HEK293 (cell line): ENCODE measurements around the gene ISOC2.

ENCODE experiments used
- EGR2 ChIP-seq: fragments of 450-650 bp; formaldehyde crosslinking; IDR thresholded peaks from 2 replicates; pipeline ENCODE4 v1.5.1; 2016; ENCODE audit warnings: low read depth, missing biosample characterization, missing genetic modification characterization
- ELK4 ChIP-seq: IDR thresholded peaks from 2 replicates; pipeline ENCODE4 v1.6.1; 2011; ENCODE audit warnings: mild to moderate bottlenecking, low read depth, low read length, borderline replicate concordance
- INSM2 ChIP-seq: fragments of 450-650 bp; formaldehyde crosslinking; IDR thresholded peaks from 2 replicates; pipeline ENCODE4 v1.5.1; 2016; ENCODE audit warnings: missing biosample characterization, missing genetic modification characterization
- KLF17 ChIP-seq: fragments of 450-650 bp; formaldehyde crosslinking; IDR thresholded peaks from 2 replicates; pipeline ENCODE4 v1.5.1; 2016; ENCODE audit warnings: missing biosample characterization, missing genetic modification characterization
- KLF7 ChIP-seq: fragments of 450-650 bp; formaldehyde crosslinking; IDR thresholded peaks from 2 replicates; pipeline ENCODE4 v1.5.1; 2016; ENCODE audit warnings: missing biosample characterization, missing genetic modification characterization, borderline replicate concordance
- PBX3 ChIP-seq: sonication (generic); formaldehyde crosslinking; IDR thresholded peaks from 2 replicates; pipeline ENCODE4 v1.8.1; 2022; ENCODE audit warnings: mild to moderate bottlenecking, moderate library complexity, missing genetic modification reagents
- PRDM10 ChIP-seq: fragments of 450-650 bp; formaldehyde crosslinking; IDR thresholded peaks from 2 replicates; pipeline ENCODE4 v1.5.1; 2016; ENCODE audit warnings: missing biosample characterization, missing genetic modification characterization
- SALL2 ChIP-seq: fragments of 450-650 bp; formaldehyde crosslinking; IDR thresholded peaks from 2 replicates; pipeline ENCODE4 v1.5.0; 2017; ENCODE audit warnings: missing biosample characterization, mild to moderate bottlenecking, missing genetic modification characterization, borderline replicate concordance
- ZBTB11 ChIP-seq: fragments of 450-650 bp; formaldehyde crosslinking; conservative IDR thresholded peaks from 2 replicates; pipeline ENCODE4 v1.5.1; 2016; ENCODE audit warnings: low read depth, missing biosample characterization, missing genetic modification characterization
- ZBTB8A ChIP-seq: fragments of 450-650 bp; formaldehyde crosslinking; IDR thresholded peaks from 2 replicates; pipeline ENCODE4 v1.5.1; 2016; ENCODE audit warnings: missing biosample characterization, missing genetic modification characterization
- ZEB2 ChIP-seq: fragments of 450-650 bp; formaldehyde crosslinking; IDR thresholded peaks from 2 replicates; pipeline ENCODE4 v1.5.1; 2016; ENCODE audit warnings: missing biosample characterization, missing genetic modification characterization
- ZFP69B ChIP-seq: fragments of 450-650 bp; formaldehyde crosslinking; IDR thresholded peaks from 2 replicates; pipeline ENCODE4 v1.5.1; 2016; ENCODE audit warnings: missing biosample characterization, missing genetic modification characterization
- ZNF398 ChIP-seq: fragments of 450-650 bp; formaldehyde crosslinking; IDR thresholded peaks from 2 replicates; pipeline ENCODE4 v1.5.1; 2017; ENCODE audit warnings: missing biosample characterization, missing genetic modification characterization
- ZNF629 ChIP-seq: fragments of 450-650 bp; formaldehyde crosslinking; IDR thresholded peaks from 2 replicates; pipeline ENCODE4 v1.5.1; 2017; ENCODE audit warnings: missing biosample characterization, missing genetic modification characterization
- ZNF660 ChIP-seq: fragments of 450-650 bp; IDR thresholded peaks from 2 replicates; pipeline ENCODE4 v1.5.1; 2018; ENCODE audit warnings: missing biosample characterization, mild to moderate bottlenecking, missing genetic modification characterization
- ZNF692 ChIP-seq: fragments of 450-650 bp; formaldehyde crosslinking; IDR thresholded peaks from 2 replicates; pipeline ENCODE4 v1.5.1; 2016; ENCODE audit warnings: missing biosample characterization, missing genetic modification characterization
- ZNF830 ChIP-seq: fragments of 450-650 bp; IDR thresholded peaks from 2 replicates; pipeline ENCODE4 v1.5.0; 2018; ENCODE audit warnings: missing biosample characterization, missing genetic modification characterization, low read depth, mild to moderate bottlenecking, moderate library complexity
- ZSCAN30 ChIP-seq: fragments of 450-650 bp; IDR thresholded peaks from 2 replicates; pipeline ENCODE4 v1.5.1; 2018; ENCODE audit warnings: missing biosample characterization, mild to moderate bottlenecking, missing genetic modification characterization, moderate library complexity
- ZSCAN5A ChIP-seq: fragments of 450-650 bp; formaldehyde crosslinking; IDR thresholded peaks from 2 replicates; pipeline ENCODE4 v1.5.1; 2016; ENCODE audit warnings: missing biosample characterization, missing genetic modification characterization

Gene ISOC2

GRCh38 chr19:55407800-55408532, 53.5 kb downstream of the ISOC2 start (continued):
- peak; percentile 83 for TF ChIP-seq INSM2 (tag by site-specific recombination)
- peak; percentile 75 for TF ChIP-seq PRDM10 (tag by site-specific recombination)
- TF ChIP-seq ZNF629 (tag by site-specific recombination), result peak; percentile 98
- peak; percentile 93 for TF ChIP-seq PBX3 (CRISPR knock-in tag)
- TF ChIP-seq KLF17 (tag by site-specific recombination), result peak; percentile 89; the same call in 1 of the 2 replicates
- TF ChIP-seq ZNF692 (tag by site-specific recombination), result peak; percentile 92
- peak; percentile 94 for TF ChIP-seq ZNF398
- no peak for TF ChIP-seq ZNF830 (tag by site-specific recombination)
- no peak; the same call in 1 of the 2 replicates for TF ChIP-seq ELK4
- peak; percentile 35; the same call in 1 of the 2 replicates for TF ChIP-seq ZNF660 (tag by site-specific recombination)
- no peak for TF ChIP-seq ZSCAN30 (tag by site-specific recombination)
- no peak for TF ChIP-seq SALL2 (tag by site-specific recombination)
- peak; percentile 57; the same call in 1 of the 2 replicates for TF ChIP-seq ZFP69B (tag by site-specific recombination)
- peak; percentile 42 for TF ChIP-seq EGR2 (tag by site-specific recombination)
- TF ChIP-seq ZSCAN5A (tag by site-specific recombination), result no peak
- peak; percentile 90; the same call in 1 of the 2 replicates for TF ChIP-seq ZEB2 (tag by site-specific recombination)
- peak; percentile 55 for TF ChIP-seq ZBTB8A (tag by site-specific recombination)
- peak; percentile 91; the same call in 1 of the 2 replicates for TF ChIP-seq KLF7 (tag by site-specific recombination)
- TF ChIP-seq ZBTB11 (tag by site-specific recombination), result peak; percentile 61
